ENCODE results near the gene CBFB. TPM values are rescaled to one million over a fixed set of nuclear protein-coding genes. Genes with fewer than 3 reads are reported as not detected.
"Not testable (repeated sequence)": the region's sequence is repeated elsewhere in the genome, so short reads cannot be mapped to it uniquely, and the experiment has no call there.

The CBFB gene
- 110 TPM for polyA plus RNA-seq (2012; ENCODE audit: insufficient read depth, insufficient read length)

- DNase-seq (ENCODE audit: low read depth, low spot score), result peak; percentile 91
- peak within 1 kb of the TSS; percentile 75 for H3K4me3 ChIP-seq (ENCODE audit: low read length)
These were observed at the start of gene CBFB for GRCh38 chr16:67028696-67029253. Gene CBFB, plus strand, starts transcription at chr16:67029149. Its CDS starts 259 bp downstream, at chr16:67029408.

DNA sequence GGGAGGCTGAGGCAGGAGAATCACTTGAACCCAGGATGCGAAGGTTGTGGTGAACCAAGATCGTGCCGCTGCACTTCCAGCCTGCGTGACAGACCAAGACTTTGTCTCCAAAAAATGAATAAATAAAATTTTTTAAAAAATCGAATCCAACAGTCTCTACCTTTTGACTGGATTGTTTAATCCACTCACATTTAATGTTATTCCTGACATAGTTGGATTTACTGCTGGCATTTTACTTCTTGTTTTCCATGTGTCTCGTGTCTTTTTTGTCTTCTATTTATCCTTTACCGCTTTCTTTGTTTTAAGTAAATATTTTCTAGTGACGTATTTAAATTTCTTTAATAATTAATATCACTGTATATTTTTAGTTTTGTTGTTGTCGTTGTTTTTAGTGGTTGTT, 45.9 kb upstream of the CBFB start:
- no peak for DNase-seq (ENCODE audit: low read depth, low spot score)
- H3K4me3 ChIP-seq (ENCODE audit: low read length), result no peak overlapping the region

DNA sequence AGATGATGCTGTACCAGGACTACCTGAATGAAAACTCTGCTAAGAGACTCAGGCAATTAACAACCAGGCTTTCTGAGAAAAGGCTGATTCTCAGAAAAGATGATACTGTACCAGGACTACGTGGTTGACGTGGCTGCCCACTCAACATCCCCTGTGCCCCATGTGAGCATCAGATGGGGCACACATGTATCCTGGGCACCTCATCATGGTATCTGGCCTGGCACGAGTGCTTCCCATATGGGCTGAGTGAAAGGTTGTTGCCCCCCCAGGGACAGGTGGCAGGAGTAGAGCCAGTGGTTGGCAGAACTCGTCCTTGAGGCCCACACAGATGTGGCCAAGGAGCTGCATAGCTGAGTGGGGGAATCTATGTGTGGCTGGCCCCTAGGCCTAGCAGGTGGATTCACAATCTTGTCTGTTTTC, 44.0 kb upstream of the CBFB start:
- H3K4me3 ChIP-seq (ENCODE audit: low read length), result no peak overlapping the region
- no peak for DNase-seq (ENCODE audit: low read depth, low spot score)

DNA sequence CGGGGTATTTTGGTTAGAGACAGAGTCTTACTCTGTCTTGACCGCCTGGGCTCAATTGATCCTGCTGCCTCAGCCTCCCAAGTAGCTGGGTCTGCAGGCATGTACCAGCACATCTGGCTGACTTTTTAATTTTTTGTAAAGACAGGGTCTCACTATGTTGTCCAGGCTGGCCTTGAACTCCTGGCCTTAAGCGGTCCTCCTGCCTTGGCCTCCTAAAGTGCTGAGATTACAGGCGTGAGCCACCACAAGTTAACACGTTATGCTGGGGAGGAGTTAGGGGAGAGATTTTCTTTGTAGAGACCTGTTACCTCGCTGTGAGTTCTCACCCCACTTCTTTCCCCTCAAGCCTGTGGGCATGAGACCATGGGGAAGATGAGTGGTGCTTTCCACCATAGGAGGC, 42.4 kb upstream of the CBFB start:
- no peak overlapping the region for H3K4me3 ChIP-seq (ENCODE audit: low read length)
- no peak for DNase-seq (ENCODE audit: low read depth, low spot score)

- no peak for DNase-seq (ENCODE audit: low read depth, low spot score)
These were observed 40.7 kb upstream of the CBFB start, which contains the start of gene CES4A for GRCh38 chr16:66988197-66988788. Gene CES4A, plus strand, starts transcription at chr16:66988589. Its CDS starts 184 bp downstream, at chr16:66988773.

GRCh38 chr16:66991545-66992077, 37.3 kb upstream of the CBFB start:
- no peak overlapping the region for H3K4me3 ChIP-seq (ENCODE audit: low read length)
- no peak for DNase-seq (ENCODE audit: low read depth, low spot score)

More at GRCh38 chr16:66988197-66988788, 40.7 kb upstream of the CBFB start, which contains the start of gene CES4A:
- no peak within 1 kb of the TSS for H3K4me3 ChIP-seq (ENCODE audit: low read length)

- H3K4me3 ChIP-seq (ENCODE audit: low read length); DNase-seq (ENCODE audit: low read depth, low spot score): not testable (repeated sequence)
These were observed 35.4 kb upstream of the CBFB start for GRCh38 chr16:66993558-66993957.

- no peak for DNase-seq (ENCODE audit: low read depth, low spot score)
- H3K4me3 ChIP-seq (ENCODE audit: low read length), result no peak overlapping the region
These were observed 32.5 kb upstream of the CBFB start for GRCh38 chr16:66996324-66996982.

DNA sequence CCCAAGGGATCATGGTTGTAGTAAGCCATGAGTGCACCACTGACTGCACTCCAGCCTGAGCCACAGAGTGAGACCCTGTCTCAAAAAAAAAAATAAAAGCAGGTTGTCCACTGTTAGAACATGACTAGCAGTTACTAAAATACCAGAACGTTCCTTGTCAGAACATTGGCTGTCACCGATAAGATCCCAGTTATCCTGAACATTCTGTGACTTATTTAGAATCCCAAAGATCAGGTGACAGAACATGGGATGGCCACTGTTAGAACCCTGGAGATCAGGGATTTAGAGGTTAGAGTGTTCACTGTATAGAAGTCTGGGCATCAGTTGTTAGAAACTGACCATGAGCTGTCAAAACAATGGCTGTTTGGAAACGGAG, 32.0 kb upstream of the CBFB start:
- H3K4me3 ChIP-seq (ENCODE audit: low read length), result no peak overlapping the region
- DNase-seq (ENCODE audit: low read depth, low spot score), result no peak

DNA sequence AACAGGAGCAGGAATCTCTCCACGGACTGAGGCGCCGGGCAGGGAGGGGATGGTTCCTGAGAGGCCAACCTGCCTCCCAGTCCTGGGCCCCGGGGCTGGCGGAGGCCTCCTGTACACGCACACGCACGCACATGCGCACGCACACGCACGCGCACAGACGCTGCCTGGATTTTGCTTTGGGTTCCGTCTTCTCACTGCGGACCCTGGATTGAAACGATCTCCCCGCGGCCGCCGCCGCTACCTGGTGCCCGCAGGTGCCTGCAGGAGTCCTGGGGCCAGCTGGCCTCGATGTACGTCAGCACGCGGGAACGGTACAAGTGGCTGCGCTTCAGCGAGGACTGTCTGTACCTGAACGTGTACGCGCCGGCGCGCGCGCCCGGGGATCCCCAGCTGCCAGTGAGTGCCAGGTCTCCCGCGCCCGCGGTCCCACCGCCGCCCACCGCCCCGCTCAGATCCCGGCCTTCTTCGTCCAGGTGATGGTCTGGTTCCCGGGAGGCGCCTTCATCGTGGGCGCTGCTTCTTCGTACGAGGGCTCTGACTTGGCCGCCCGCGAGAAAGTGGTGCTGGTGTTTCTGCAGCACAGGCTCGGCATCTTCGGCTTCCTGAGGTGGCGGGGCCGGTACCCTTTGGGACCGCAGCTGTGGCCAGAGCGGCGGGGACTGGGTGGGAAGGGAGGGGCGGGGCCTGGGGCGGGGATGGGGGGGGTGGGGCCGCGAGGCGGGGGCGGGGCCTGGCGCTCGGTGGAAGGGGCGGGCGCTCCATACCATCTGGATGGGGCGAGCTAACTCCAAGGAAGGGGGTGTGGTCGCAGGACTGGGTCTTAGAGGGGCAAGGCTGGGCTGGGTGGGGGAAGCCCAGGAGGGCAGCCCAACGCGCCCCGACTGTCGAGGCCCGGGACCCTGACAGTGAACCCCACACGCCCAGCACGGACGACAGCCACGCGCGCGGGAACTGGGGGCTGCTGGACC, 28.3 kb upstream of the CBFB start:
- 0 out of 2 replicates have a peak overlapping the region, but pooled peaks have one; percentile 13 for H3K4me3 ChIP-seq (ENCODE audit: low read length)
- DNase-seq (ENCODE audit: low read depth, low spot score), result no peak

DNA sequence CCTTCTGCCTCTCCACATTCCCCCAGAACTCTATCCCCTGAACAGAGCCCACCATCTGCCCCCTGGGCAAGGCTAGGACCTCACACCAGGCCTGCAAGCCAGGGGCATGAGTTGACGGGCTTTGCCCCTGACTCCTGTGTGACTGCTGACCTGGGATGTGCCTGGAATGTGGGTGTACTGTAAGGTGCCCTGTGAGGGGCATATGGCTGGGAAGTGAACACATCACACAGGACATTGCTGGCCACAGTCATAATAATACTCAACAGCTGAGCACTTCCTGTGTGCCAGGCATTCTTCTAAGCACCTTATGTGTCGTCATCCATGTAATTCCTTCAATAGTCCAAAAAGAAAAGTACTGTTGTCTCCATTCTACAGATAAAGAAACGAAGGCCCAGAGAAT, 27.2 kb upstream of the CBFB start:
- no peak overlapping the region for H3K4me3 ChIP-seq (ENCODE audit: low read length)
- no peak for DNase-seq (ENCODE audit: low read depth, low spot score)

- no peak for DNase-seq (ENCODE audit: low read depth, low spot score)
- H3K4me3 ChIP-seq (ENCODE audit: low read length), result no peak overlapping the region
These were observed 21.9 kb upstream of the CBFB start for GRCh38 chr16:67006930-67007658.

- H3K4me3 ChIP-seq (ENCODE audit: low read length), result no peak overlapping the region
- no peak for DNase-seq (ENCODE audit: low read depth, low spot score)
These were observed 19.8 kb upstream of the CBFB start for GRCh38 chr16:67009158-67009557.

DNA sequence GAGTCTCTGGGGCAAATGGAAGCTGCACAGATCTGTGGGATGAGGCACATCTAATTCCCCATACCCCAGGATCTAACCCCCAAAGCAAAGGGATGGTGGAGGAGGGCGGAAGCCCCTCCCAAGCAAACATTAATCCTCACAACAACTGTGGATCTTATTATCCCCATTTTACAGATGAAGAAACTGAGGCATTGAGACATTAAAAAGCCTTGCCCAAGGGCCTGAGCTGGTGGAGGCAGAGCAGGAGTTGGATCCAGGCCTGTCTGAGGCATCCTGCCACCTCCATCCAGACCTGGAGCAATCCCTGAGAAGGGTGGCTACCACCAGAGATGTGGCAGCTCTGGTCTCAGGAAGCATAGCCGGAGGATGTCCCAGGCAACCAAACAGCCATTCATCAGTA, 17.7 kb upstream of the CBFB start:
- H3K4me3 ChIP-seq (ENCODE audit: low read length), result no peak overlapping the region
- no peak for DNase-seq (ENCODE audit: low read depth, low spot score)

GRCh38 chr16:67013233-67013822, 15.6 kb upstream of the CBFB start:
- peak overlapping the region; percentile 47 for H3K4me3 ChIP-seq (ENCODE audit: low read length)
- no peak for DNase-seq (ENCODE audit: low read depth, low spot score)

DNA sequence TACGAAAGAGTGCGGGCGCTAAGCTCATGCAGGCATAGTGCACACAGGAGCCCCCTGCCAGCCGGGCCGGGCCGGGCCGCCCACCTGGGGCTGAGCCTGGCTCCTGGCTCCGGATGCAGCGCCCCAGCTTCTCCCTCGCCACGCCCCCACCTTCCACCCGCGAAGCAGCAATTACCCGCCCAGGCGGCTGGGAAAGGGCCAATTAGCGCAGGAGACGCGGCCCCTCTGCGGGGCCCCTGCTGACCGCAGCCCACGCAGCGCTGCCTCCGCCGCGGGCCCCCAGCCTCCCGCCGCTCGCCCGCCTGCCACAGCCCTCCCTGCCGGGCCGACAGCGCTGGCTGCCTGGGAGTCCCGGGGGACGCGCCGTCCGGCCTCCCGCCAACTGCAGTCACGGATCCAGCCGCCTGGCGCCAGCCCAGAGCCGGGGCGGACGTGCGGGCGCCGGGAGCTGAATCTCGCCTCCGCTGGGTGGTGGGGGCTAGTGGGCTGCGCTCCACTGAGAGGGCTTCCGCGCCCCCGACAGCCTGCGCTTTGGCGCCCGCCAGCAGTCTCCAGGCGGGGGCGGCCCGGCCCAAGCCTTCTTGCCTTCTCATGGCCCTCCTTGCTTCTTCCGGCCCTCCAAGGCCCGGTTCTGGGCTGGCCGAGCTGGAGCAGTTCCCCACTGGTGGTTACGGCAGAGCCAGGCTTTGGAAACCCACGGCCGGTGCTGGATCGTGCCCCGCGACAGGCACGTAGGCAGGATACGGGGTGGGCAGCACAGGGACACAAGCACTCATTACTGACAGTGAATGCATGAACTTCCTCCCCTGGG, 14.9 kb upstream of the CBFB start:
- peak overlapping the region; percentile 47 for H3K4me3 ChIP-seq (ENCODE audit: low read length)
- peak; percentile 62 for DNase-seq (ENCODE audit: low read depth, low spot score)

GRCh38 chr16:67014634-67015312, 14.2 kb upstream of the CBFB start:
- H3K4me3 ChIP-seq (ENCODE audit: low read length), result peak overlapping the region; percentile 47
- DNase-seq (ENCODE audit: low read depth, low spot score), result no peak
